ENCODE data around the gene PPP2R5E.

Gene PPP2R5E

DNA sequence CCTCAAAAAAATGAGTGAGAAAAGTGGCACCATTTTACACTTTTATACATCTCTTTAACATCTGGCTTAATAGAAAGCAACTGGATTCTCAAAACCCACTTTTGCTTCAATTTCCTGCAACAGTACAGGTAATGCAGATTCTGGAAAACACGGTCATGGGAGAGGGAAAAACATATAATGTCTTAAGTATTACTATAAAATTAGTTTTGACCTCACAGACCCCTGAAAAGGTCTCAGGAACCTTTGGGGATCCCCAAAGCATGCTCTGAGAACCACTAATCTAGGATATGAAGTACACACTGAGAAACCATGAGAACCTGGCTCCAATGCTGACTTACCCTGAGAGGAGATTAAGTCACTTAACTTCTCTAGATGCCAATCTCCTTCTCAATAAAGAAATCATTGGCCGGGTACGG is 64.7 kb downstream of the PPP2R5E start:
- H3K9me3 ChIP-seq (ENCODE audit: low read length), result no peaks in the 10 kb centered on the region
- H3K27ac ChIP-seq (ENCODE audit: low read depth, low read length, poor library complexity, severe bottlenecking), result peak overlapping the region; percentile 32
- no peaks in the 10 kb centered on the region for H3F3A ChIP-seq (ENCODE audit: insufficient read depth, low read length)
- TF ChIP-seq EZH2 (IDR thresholded peaks at IDR 0.05; ENCODE audit: borderline replicate concordance, low read length), result no peak
- H3K4me1 ChIP-seq (ENCODE audit: insufficient read depth, low read length, severe bottlenecking), result peaks cover 63% of the 10 kb centered on the region
- peaks cover 89% of the 10 kb centered on the region for H3K79me2 ChIP-seq (ENCODE audit: insufficient read depth, low read length)
- H2AFZ ChIP-seq (ENCODE audit: low read length), result no peak overlapping the region
- H3K4me2 ChIP-seq (ENCODE audit: low read length), result peak overlapping the region; percentile 43
- H3K9ac ChIP-seq (ENCODE audit: low read length), result no peak overlapping the region; the same call in 1 of the 2 replicates
- peaks cover 5% of the 10 kb centered on the region; the same call in 1 of the 2 replicates for H3K36me3 ChIP-seq (ENCODE audit: insufficient read depth, low read length)
- no peak overlapping the region for H3K4me3 ChIP-seq (ENCODE audit: low read depth, low read length, poor library complexity, severe bottlenecking)
- no peaks in the 10 kb centered on the region for H3K9me2 ChIP-seq (ENCODE audit: low read depth, low read length)
- no peaks in the 10 kb centered on the region for H4K20me1 ChIP-seq (ENCODE audit: insufficient read depth, low read length)
- H3K27me3 ChIP-seq (ENCODE audit: insufficient read depth, low read length), result no peaks in the 10 kb centered on the region

DNA sequence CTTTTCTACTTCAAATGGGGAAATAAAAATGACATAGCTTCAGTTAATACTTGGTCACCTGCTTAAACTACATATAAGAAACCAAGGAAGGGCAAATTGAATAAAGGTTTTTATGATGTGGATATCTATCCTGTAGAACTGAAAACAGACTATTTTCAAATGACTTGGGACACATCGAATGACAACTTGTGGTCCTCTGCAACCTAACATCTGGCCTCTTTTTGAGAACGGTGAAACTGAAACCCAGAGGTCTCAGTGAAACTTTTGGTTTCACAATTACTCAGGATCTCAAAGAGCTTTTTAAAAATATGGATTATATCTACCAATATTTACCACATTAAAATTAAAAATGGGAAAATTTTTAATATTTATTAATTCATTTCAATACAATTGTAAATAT is 65.2 kb downstream of the PPP2R5E start:
- Histone ChIP-seq H4K20me1 (ENCODE audit: insufficient read depth, low read length) (no peaks in the 10 kb centered on the region), H3F3A (ENCODE audit: insufficient read depth, low read length) (no peaks in the 10 kb centered on the region), H3K27me3 (ENCODE audit: insufficient read depth, low read length) (no peaks in the 10 kb centered on the region), H3K36me3 (ENCODE audit: insufficient read depth, low read length) (peaks cover 5% of the 10 kb centered on the region; the same call in 1 of the 2 replicates), H3K4me2 (ENCODE audit: low read length) (peak overlapping the region; percentile 43), H3K9me3 (ENCODE audit: low read length) (no peaks in the 10 kb centered on the region), H3K4me1 (ENCODE audit: insufficient read depth, low read length, severe bottlenecking) (peaks cover 65% of the 10 kb centered on the region), H3K27ac (ENCODE audit: low read depth, low read length, poor library complexity, severe bottlenecking) (no peak overlapping the region), H3K79me2 (ENCODE audit: insufficient read depth, low read length) (peaks cover 86% of the 10 kb centered on the region), H3K9ac (ENCODE audit: low read length) (no peak overlapping the region), H3K9me2 (ENCODE audit: low read depth, low read length) (no peaks in the 10 kb centered on the region), H3K4me3 (ENCODE audit: low read depth, low read length, poor library complexity, severe bottlenecking) (no peak overlapping the region), H2AFZ (ENCODE audit: low read length) (no peak overlapping the region)
- no peak for TF ChIP-seq EZH2 (IDR thresholded peaks at IDR 0.05; ENCODE audit: borderline replicate concordance, low read length)

DNA sequence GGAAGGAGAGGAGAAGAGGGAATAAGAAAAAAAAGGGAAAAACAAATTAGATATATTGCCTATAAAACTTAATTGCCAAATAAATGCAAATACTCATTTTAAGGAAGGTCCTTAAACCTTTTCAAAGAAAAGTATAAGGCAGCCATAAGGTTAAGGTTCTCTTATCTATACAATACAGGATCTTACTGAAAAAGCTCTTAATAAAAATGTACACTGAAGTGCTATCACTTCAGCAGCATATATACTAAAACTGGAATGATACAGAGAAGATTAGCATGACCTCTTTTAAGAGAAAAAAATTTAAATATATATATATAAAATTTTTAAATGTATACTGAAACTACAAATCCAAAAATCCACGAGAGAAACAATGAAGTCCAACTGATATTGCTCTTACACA is 65.6 kb downstream of the PPP2R5E start:
- Histone ChIP-seq H3K4me2 (ENCODE audit: low read length) (peak overlapping the region; percentile 43), H3K9ac (ENCODE audit: low read length) (no peak overlapping the region), H3K79me2 (ENCODE audit: insufficient read depth, low read length) (peaks cover 83% of the 10 kb centered on the region), H3K4me1 (ENCODE audit: insufficient read depth, low read length, severe bottlenecking) (peaks cover 65% of the 10 kb centered on the region), H3K36me3 (ENCODE audit: insufficient read depth, low read length) (peaks cover 5% of the 10 kb centered on the region; the same call in 1 of the 2 replicates), H3K27ac (ENCODE audit: low read depth, low read length, poor library complexity, severe bottlenecking) (no peak overlapping the region), H3K27me3 (ENCODE audit: insufficient read depth, low read length) (no peaks in the 10 kb centered on the region), H3K9me3 (ENCODE audit: low read length) (no peaks in the 10 kb centered on the region), H3F3A (ENCODE audit: insufficient read depth, low read length) (no peaks in the 10 kb centered on the region), H4K20me1 (ENCODE audit: insufficient read depth, low read length) (no peaks in the 10 kb centered on the region), H3K9me2 (ENCODE audit: low read depth, low read length) (no peaks in the 10 kb centered on the region), H3K4me3 (ENCODE audit: low read depth, low read length, poor library complexity, severe bottlenecking) (no peak overlapping the region), H2AFZ (ENCODE audit: low read length) (no peak overlapping the region)
- TF ChIP-seq, protein P1, sequence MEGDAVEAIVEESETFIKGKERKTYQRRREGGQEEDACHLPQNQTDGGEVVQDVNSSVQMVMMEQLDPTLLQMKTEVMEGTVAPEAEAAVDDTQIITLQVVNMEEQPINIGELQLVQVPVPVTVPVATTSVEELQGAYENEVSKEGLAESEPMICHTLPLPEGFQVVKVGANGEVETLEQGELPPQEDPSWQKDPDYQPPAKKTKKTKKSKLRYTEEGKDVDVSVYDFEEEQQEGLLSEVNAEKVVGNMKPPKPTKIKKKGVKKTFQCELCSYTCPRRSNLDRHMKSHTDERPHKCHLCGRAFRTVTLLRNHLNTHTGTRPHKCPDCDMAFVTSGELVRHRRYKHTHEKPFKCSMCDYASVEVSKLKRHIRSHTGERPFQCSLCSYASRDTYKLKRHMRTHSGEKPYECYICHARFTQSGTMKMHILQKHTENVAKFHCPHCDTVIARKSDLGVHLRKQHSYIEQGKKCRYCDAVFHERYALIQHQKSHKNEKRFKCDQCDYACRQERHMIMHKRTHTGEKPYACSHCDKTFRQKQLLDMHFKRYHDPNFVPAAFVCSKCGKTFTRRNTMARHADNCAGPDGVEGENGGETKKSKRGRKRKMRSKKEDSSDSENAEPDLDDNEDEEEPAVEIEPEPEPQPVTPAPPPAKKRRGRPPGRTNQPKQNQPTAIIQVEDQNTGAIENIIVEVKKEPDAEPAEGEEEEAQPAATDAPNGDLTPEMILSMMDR (IDR thresholded peaks at IDR 0.05; ENCODE audit: low read length), result no peak
- no peak for TF ChIP-seq EZH2 (IDR thresholded peaks at IDR 0.05; ENCODE audit: borderline replicate concordance, low read length)

DNA sequence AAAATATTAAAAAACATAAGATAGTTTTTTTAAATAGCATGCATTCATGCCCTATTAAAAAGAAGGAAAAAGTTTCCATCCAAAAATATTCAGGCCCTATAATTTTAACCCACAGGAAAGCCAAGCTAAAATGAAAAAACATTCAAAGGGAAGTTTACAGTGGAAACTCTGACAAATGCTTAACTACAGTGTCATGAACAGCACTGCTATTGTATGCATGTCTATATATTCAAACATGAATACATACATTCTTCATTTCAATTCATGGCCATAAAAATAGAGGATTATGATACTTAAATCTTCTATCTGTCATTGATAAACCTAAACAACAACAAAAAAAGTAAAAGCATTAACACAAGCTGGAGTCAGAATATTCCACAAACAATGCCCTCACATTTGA is 67.4 kb downstream of the PPP2R5E start:
- no peak for TF ChIP-seq EZH2 (IDR thresholded peaks at IDR 0.05; ENCODE audit: borderline replicate concordance, low read length)
- TF ChIP-seq, protein P1 (IDR thresholded peaks at IDR 0.05; ENCODE audit: low read length), result no peak
- Histone ChIP-seq H2AFZ (ENCODE audit: low read length) (no peak overlapping the region), H3K9me2 (ENCODE audit: low read depth, low read length) (no peaks in the 10 kb centered on the region), H3K4me2 (ENCODE audit: low read length) (peak overlapping the region; percentile 11; the same call in 1 of the 2 replicates), H3K27ac (ENCODE audit: low read depth, low read length, poor library complexity, severe bottlenecking) (no peak overlapping the region), H3K36me3 (ENCODE audit: insufficient read depth, low read length) (peaks cover 5% of the 10 kb centered on the region; the same call in 1 of the 2 replicates), H3F3A (ENCODE audit: insufficient read depth, low read length) (no peaks in the 10 kb centered on the region), H3K9me3 (ENCODE audit: low read length) (no peaks in the 10 kb centered on the region), H3K79me2 (ENCODE audit: insufficient read depth, low read length) (peaks cover 84% of the 10 kb centered on the region), H3K9ac (ENCODE audit: low read length) (no peak overlapping the region), H3K27me3 (ENCODE audit: insufficient read depth, low read length) (no peaks in the 10 kb centered on the region), H4K20me1 (ENCODE audit: insufficient read depth, low read length) (no peaks in the 10 kb centered on the region), H3K4me1 (ENCODE audit: insufficient read depth, low read length, severe bottlenecking) (peaks cover 77% of the 10 kb centered on the region), H3K4me3 (ENCODE audit: low read depth, low read length, poor library complexity, severe bottlenecking) (no peak overlapping the region)

Data from OCI-LY1 (cell line).